IMR-90 (cell line): Measurements from ENCODE around the gene RUNX3. TPM values are rescaled to one million over a fixed set of nuclear protein-coding genes. Genes with fewer than 3 reads are reported as not detected.
A peak's percentile ranks its signal among the peaks of the same experiment; 100 is the strongest.

Source experiments
- ATAC-seq: fragments of 200-7000 bp; cut with Tn5 transposase; 2 replicates; pipeline ENCODE4 v1.9.1; 2020; ENCODE audit warnings: low read depth, mild to moderate bottlenecking, moderate library complexity
- BruUV-seq: library from RNA; stranded (reverse); fragments of 400-500 nt; replicated peaks from 2 replicates; lab custom pipeline; 2021; lab: Mats Ljungman, UMichigan
- CTCF ChIA-PET: fragments of 300-600 bp; formaldehyde crosslinking; extraction: SDS; loops from one replicate; lab custom pipeline; 2021; ENCODE audit warnings: antibody characterized with exemption; lab: Yijun Ruan, JAX
- POLR2A ChIA-PET: fragments of 300-600 bp; sonication (Branson Sonifier 250); formaldehyde crosslinking; loops from one replicate; lab custom pipeline; 2022; ENCODE audit warnings: antibody characterized with exemption; ENCODE audit not compliant: unreplicated experiment; lab: Charles Lee
- DNase-seq: peaks from one replicate; pipeline ENCODE4 v3.0.0; 2013
- H2AFZ ChIP-seq: replicated peaks from 2 replicates; pipeline ENCODE3; 2013; ENCODE audit warnings: low read length, mild to moderate bottlenecking; ENCODE audit not compliant: poor library complexity
- H2AK5ac ChIP-seq: 2 replicates; pipeline ENCODE4 v1.6.1; 2013; ENCODE audit warnings: low read depth, low read length, inconsistent platforms
- H2AK9ac ChIP-seq: replicated peaks from 2 replicates; pipeline ENCODE3; 2013; ENCODE audit warnings: mild to moderate bottlenecking, low read depth, low read length, moderate library complexity; ENCODE audit not compliant: poor library complexity
- H2BK120ac ChIP-seq: 2 replicates; pipeline ENCODE4 v1.6.1; 2013; ENCODE audit warnings: low read depth, low read length, inconsistent platforms
- H2BK15ac ChIP-seq: 3 replicates; pipeline ENCODE4 v1.6.1; 2013; ENCODE audit warnings: low read depth, low read length, inconsistent platforms
- H2BK20ac ChIP-seq: 2 replicates; pipeline ENCODE4 v1.6.1; 2013; ENCODE audit warnings: low read depth, mild to moderate bottlenecking, inconsistent platforms, low read length, moderate library complexity
- H2BK5ac ChIP-seq: 2 replicates; pipeline ENCODE4 v1.6.1; 2013; ENCODE audit warnings: mild to moderate bottlenecking, low read depth, low read length, inconsistent platforms; ENCODE audit not compliant: poor library complexity, severe bottlenecking
- H3K14ac ChIP-seq: replicated peaks from 2 replicates; pipeline ENCODE4 v1.6.1; 2013; ENCODE audit warnings: low read depth, low read length, inconsistent platforms
- H3K18ac ChIP-seq: 2 replicates; pipeline ENCODE4 v1.6.1; 2013; ENCODE audit warnings: low read depth, low read length, control low read depth
- H3K23ac ChIP-seq: 2 replicates; pipeline ENCODE4 v1.6.1; 2013; ENCODE audit warnings: low read depth, low read length, inconsistent platforms
- H3K27ac ChIP-seq: 2 replicates; pipeline ENCODE4 v1.5.1; 2013; ENCODE audit warnings: mild to moderate bottlenecking, control low read depth, low read length; ENCODE audit not compliant: insufficient read depth
- H3K27me3 ChIP-seq: 2 replicates; pipeline ENCODE4 v1.6.1; 2013; ENCODE audit warnings: low read length; ENCODE audit not compliant: control insufficient read depth, insufficient read depth
- H3K36me3 ChIP-seq: 2 replicates; pipeline ENCODE4 v1.6.1; 2013; ENCODE audit warnings: low read length, mixed read lengths; ENCODE audit not compliant: control insufficient read depth, insufficient read depth
- H3K4ac ChIP-seq: 2 replicates; pipeline ENCODE4 v1.6.1; 2013; ENCODE audit warnings: low read depth, low read length, inconsistent platforms
- H3K4me1 ChIP-seq: 2 replicates; pipeline ENCODE4 v1.6.1; 2013; ENCODE audit warnings: low read length, mixed read lengths; ENCODE audit not compliant: control insufficient read depth, insufficient read depth
- H3K4me2 ChIP-seq: 2 replicates; pipeline ENCODE4 v1.6.1; 2013; ENCODE audit warnings: low read depth, mild to moderate bottlenecking, control low read depth, low read length, moderate library complexity
- H3K4me3 ChIP-seq: 2 replicates; pipeline ENCODE4 v1.5.1; 2013; ENCODE audit warnings: low read depth, mild to moderate bottlenecking, control low read depth, low read length, moderate library complexity; ENCODE audit not compliant: insufficient read depth
- H3K56ac ChIP-seq: 2 replicates; pipeline ENCODE4 v1.6.1; 2013; ENCODE audit warnings: low read length, inconsistent platforms; ENCODE audit not compliant: insufficient read depth; ENCODE audit errors: extremely low read depth
- H3K79me1 ChIP-seq, 2 experiments: 2 replicates each; pipeline ENCODE4 v1.6.1; 2013; ENCODE audit warnings: low read length in 2 of 2, inconsistent platforms in 1 of 2, low read depth in 1 of 2
- H3K9ac ChIP-seq: 2 replicates; pipeline ENCODE4 v1.6.1; 2013; ENCODE audit warnings: low read depth, low read length, control low read depth
- H3K9me1 ChIP-seq: 2 replicates; pipeline ENCODE4 v1.6.1; 2013; ENCODE audit warnings: low read length, inconsistent platforms; ENCODE audit not compliant: insufficient read depth
- H3K9me3 ChIP-seq: 2 replicates; pipeline ENCODE4 v1.6.1; 2013; ENCODE audit warnings: low read length; ENCODE audit not compliant: control insufficient read depth, insufficient read depth
- H4K20me1 ChIP-seq: 2 replicates; pipeline ENCODE4 v1.6.1; 2013; ENCODE audit warnings: low read length, inconsistent platforms; ENCODE audit not compliant: insufficient read depth
- H4K5ac ChIP-seq: 2 replicates; pipeline ENCODE4 v1.6.1; 2013; ENCODE audit warnings: mild to moderate bottlenecking, low read depth, low read length, control low read depth
- H4K8ac ChIP-seq, 2 experiments: 2 replicates each; pipeline ENCODE4 v1.6.1; 2013; ENCODE audit warnings: low read depth in 2 of 2, low read length in 2 of 2, control low read depth in 1 of 2, inconsistent platforms in 1 of 2
- H4K91ac ChIP-seq: 2 replicates; pipeline ENCODE4 v1.6.1; 2013; ENCODE audit warnings: low read depth, low read length, inconsistent platforms; ENCODE audit not compliant: insufficient read depth
- CEBPB ChIP-seq: IDR thresholded peaks from 2 replicates; pipeline ENCODE4 v1.6.1; 2012; ENCODE audit warnings: low read depth, low read length, improper control_type of control experiment
- CHD1 ChIP-seq: IDR thresholded peaks from 2 replicates; pipeline ENCODE4 v1.6.1; 2012; ENCODE audit warnings: low read depth, low read length, improper control_type of control experiment
- ELK1 ChIP-seq: fragments of 150-350 bp; IDR thresholded peaks from 2 replicates; pipeline ENCODE4 v1.6.1; 2016; ENCODE audit warnings: low read depth, mild to moderate bottlenecking, low read length, moderate library complexity, borderline replicate concordance
- FOS ChIP-seq: fragments of 150-350 bp; IDR thresholded peaks from 2 replicates; pipeline ENCODE4 v1.6.1; 2016; ENCODE audit warnings: low read depth, low read length
- MAZ ChIP-seq: IDR thresholded peaks from 2 replicates; pipeline ENCODE4 v1.6.1; 2012; ENCODE audit warnings: low read depth, mild to moderate bottlenecking, low read length, improper control_type of control experiment, moderate library complexity, borderline replicate concordance
- NFE2L2 ChIP-seq: fragments of 150-350 bp; IDR thresholded peaks from 2 replicates; pipeline ENCODE4 v1.6.1; 2016; ENCODE audit warnings: low read depth, mild to moderate bottlenecking, low read length
- POLR2A ChIP-seq: IDR thresholded peaks from 2 replicates; pipeline ENCODE4 v1.6.1; 2012; ENCODE audit warnings: mild to moderate bottlenecking, low read depth, low read length
- RAD21 ChIP-seq: IDR thresholded peaks from 2 replicates; pipeline ENCODE4 v1.6.1; 2012; ENCODE audit warnings: low read length, improper control_type of control experiment
- RCOR1 ChIP-seq: IDR thresholded peaks from 2 replicates; pipeline ENCODE4 v1.6.1; 2012; ENCODE audit warnings: mild to moderate bottlenecking, low read length, improper control_type of control experiment; ENCODE audit not compliant: insufficient replicate concordance
- SMC3 ChIP-seq: fragments of 150-350 bp; IDR thresholded peaks from 2 replicates; pipeline ENCODE4 v1.6.1; 2016; ENCODE audit warnings: low read depth, mild to moderate bottlenecking, antibody characterized with exemption, low read length, moderate library complexity
- WGBS, 2 experiments: methylation state at CpG; one replicate each; pipeline versions ENCODE4 v1.1.5 to v1.1.7; 2013; ENCODE audit warnings: missing lambda C conversion rate in 2 of 2; ENCODE audit not compliant: insufficient read length in 1 of 2; ENCODE audit errors: extremely low coverage in 2 of 2; 5-methylcytosine and 5-hydroxymethylcytosine counted together
- dilution Hi-C: fragments of 300-500 bp; cut with HindIII; formaldehyde crosslinking; loops from one replicate; pipeline ENCODE4 v1.14.3; 2018; ENCODE audit warnings: low sequenced_read_pairs; ENCODE audit not compliant: unreplicated experiment
- in situ Hi-C: fragments of 300-500 bp; cut with MboI; formaldehyde crosslinking; loops from 3 replicates; pipeline ENCODE4 v1.14.3; 2019; ENCODE audit warnings: low sequenced_read_pairs, inconsistent platforms, mixed read lengths
- intact Hi-C: fragments of 100-400 bp; cut with micrococcal nuclease; formaldehyde crosslinking; loops from 2 replicates; pipeline ENCODE4 v1.10.0; 2022
- polyA plus RNA-seq, 3 experiments: library from polyadenylated mRNA; depleted of rRNA; stranded (reverse); fragments of >200 nt; gene quantifications; 2 replicates each; pipeline ENCODE4 v1.2.3, GENCODE V29; 2012; ENCODE audit warnings: low replicate concordance in 1 of 3
- total RNA-seq: library from RNA; depleted of rRNA; stranded (reverse); fragments of >200 nt; gene quantifications from 2 replicates; pipeline ENCODE4 v1.2.3, GENCODE V29; 2012
- TF ChIP-seq, protein P1 (sequence below): fragments of 150-350 bp; IDR thresholded peaks from 2 replicates; pipeline ENCODE4 v1.6.1; 2017; ENCODE audit warnings: mild to moderate bottlenecking, antibody characterized with exemption, low read length, low read depth

Gene RUNX3
- total and polyA plus RNA-seq, 2 of the 4 experiments (the other 2 are of a cell fraction) = 0.07 TPM; not detected in 1

DNA sequence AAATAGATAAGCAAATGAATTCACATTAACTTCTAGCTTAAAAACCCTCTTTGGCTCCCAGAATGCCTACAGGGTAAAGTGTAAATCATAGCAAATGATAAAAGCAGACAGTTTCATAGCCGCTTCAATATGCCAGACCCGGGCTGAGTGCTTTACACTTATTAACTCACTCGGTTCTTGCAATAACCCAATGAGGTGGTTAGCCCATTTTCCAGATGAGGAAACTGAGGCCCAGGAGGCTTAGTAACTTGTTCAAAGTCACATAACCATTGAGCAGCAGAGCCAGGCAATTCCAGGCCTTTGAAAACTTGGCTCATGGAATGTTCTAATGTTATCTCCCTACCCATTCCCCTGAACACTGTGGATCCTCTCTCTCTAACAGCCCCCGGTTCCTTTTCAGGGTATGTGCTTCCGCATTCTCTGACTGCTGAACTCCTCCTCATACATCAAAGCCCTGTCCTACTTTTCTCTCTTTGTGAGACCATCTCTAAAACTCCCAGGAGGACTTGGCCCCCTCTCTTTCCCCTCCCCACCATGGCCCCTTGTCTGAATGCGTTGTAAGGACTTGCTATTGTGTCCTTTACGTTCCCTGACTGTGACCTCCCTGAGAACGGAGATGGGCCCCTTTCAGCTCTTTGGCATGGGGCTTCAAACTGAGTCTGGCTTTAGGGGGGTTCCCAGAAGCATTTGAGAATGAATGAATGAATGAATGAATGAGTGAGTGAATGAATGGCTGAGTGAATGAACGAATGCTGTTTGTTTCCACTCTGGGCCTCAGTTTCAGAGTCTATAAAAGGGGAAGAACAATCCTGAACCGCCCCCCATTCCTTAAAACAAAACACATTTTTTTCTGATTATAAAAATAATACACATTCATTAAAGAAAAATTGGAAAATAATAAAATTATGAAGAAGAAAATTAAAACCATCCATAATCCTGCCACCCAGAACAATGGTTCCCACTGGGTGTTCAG, 15.6 kb upstream of the RUNX3 start (continued):
- TF ChIP-seq CEBPB = no peak

GRCh38 chr1:24944318-24944717, 14.2 kb upstream of the RUNX3 start:
- dilution Hi-C loops = no loop called here
- 0 out of 2 replicates have a peak overlapping the region, but pooled peaks have one; percentile 8 for H2AK5ac ChIP-seq
- TF ChIP-seq CHD1 = no peak
- TF ChIP-seq, protein P1, sequence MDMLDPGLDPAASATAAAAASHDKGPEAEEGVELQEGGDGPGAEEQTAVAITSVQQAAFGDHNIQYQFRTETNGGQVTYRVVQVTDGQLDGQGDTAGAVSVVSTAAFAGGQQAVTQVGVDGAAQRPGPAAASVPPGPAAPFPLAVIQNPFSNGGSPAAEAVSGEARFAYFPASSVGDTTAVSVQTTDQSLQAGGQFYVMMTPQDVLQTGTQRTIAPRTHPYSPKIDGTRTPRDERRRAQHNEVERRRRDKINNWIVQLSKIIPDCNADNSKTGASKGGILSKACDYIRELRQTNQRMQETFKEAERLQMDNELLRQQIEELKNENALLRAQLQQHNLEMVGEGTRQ = no peak
- TF ChIP-seq CEBPB = no peak
- TF ChIP-seq FOS = no peak
- no peak for TF ChIP-seq ELK1
- no peak for TF ChIP-seq MAZ
- TF ChIP-seq SMC3 = no peak
- no peak for TF ChIP-seq RCOR1
- TF ChIP-seq NFE2L2 = no peak
- TF ChIP-seq RAD21 = no peak
- TF ChIP-seq POLR2A = no peak

More at GRCh38 chr1:24944318-24944717, 14.2 kb upstream of the RUNX3 start:
- no peak overlapping the region; the same call in 1 of the 2 replicates for H2BK120ac ChIP-seq
- intact Hi-C loops (no loop called here), in situ Hi-C loops (loop anchor here (5.0 kb wide), 1 partner anchor 93 kb away; no protein-coding TSS in a partner anchor)
- 60% methylated on average over 1 of the region's 3 CpGs; no CpG with 5 or more reads in 1 of the 2 experiments for WGBS, 2 experiments
- DNase-seq = no peak
- H2BK15ac ChIP-seq = peak overlapping the region; percentile 57; the same call in 1 of the 3 replicates
- H4K91ac ChIP-seq = no peak overlapping the region
- no peak overlapping the region for H2BK20ac ChIP-seq
- no TSS peak for BruUV-seq
- no peak overlapping the region; the same call in 1 of the 2 replicates for H3K4ac ChIP-seq
- peaks cover 9% of the 10 kb centered on the region; the same call in 1 of the 2 replicates for H3K9me1 ChIP-seq
- no peak overlapping the region for H3K23ac ChIP-seq
- no peaks in the 10 kb centered on the region for H3K9me3 ChIP-seq
- H2BK5ac ChIP-seq = no peak overlapping the region
- no peak for ATAC-seq
- ChIA-PET CTCF (interaction anchor here (1.1 kb wide), 1 partner anchor 12 kb away, joined by 3 read pairs; no protein-coding TSS in a partner anchor), POLR2A (no interaction called here)
- no peak overlapping the region for H3K4me2 ChIP-seq
- no peaks in the 10 kb centered on the region for H3K36me3 ChIP-seq
- H2AFZ ChIP-seq = no peak overlapping the region
- no peak overlapping the region for H3K4me3 ChIP-seq
- no peaks in the 10 kb centered on the region for H3K79me1 ChIP-seq
- H3K27me3 ChIP-seq = peaks cover 19% of the 10 kb centered on the region; the same call in 1 of the 2 replicates
- no peak overlapping the region for H2AK9ac ChIP-seq
- no peak overlapping the region for H3K9ac ChIP-seq
- H3K27ac ChIP-seq = no peak overlapping the region
- no peaks in the 10 kb centered on the region for H4K20me1 ChIP-seq
- H4K5ac ChIP-seq = no peak overlapping the region
- H3K56ac ChIP-seq = no peak overlapping the region
- H4K8ac ChIP-seq = no peak overlapping the region
- H3K14ac ChIP-seq = no peak overlapping the region
- peaks cover 12% of the 10 kb centered on the region for H3K4me1 ChIP-seq
- H3K18ac ChIP-seq = no peak overlapping the region
